ENCODE results near the gene SLIT3.
"Not testable (repeated sequence)": the region's sequence is repeated elsewhere in the genome, so short reads cannot be mapped to it uniquely, and the experiment has no call there.

The SLIT3 gene

DNA sequence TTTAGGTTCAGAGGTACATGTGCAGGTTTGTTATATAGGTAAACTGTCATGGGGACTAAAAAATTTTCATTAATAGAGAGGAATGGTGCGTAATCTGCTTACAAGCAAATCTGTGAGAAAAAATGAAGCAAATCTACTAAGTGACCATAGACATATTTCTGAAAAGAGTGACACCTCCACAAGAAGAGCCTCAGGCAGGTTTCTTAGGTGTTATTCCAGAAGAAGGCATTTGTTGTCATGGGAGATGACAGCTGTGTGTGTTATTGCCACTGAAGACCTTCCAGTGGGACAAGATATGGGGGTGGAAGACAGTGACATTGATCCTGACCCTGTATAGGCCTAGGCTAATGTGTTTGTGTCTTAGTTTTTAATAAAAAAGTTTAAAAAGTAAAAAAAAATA lies 652.9 kb downstream of the SLIT3 start:
- DNase-seq: no peak

DNA sequence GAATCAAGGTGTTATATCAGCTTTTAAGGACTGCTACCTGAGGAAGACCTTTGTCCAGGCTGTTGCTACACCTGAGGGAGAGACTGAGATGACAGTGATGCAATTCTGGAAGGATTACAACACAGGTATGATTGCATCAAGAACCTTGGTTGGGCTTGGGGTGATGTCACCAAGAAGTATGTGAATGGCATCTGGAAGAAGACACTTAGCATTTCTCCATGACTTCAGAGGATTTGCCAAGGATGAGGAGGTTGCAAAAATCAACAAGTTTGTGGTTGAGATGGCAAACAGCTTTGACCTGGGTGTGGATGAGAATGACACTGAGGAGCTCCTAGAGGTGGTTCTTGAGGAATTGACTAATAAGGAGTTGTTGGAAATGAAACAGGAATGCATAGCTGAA lies 653.9 kb downstream of the SLIT3 start:
- DNase-seq: no peak

DNA sequence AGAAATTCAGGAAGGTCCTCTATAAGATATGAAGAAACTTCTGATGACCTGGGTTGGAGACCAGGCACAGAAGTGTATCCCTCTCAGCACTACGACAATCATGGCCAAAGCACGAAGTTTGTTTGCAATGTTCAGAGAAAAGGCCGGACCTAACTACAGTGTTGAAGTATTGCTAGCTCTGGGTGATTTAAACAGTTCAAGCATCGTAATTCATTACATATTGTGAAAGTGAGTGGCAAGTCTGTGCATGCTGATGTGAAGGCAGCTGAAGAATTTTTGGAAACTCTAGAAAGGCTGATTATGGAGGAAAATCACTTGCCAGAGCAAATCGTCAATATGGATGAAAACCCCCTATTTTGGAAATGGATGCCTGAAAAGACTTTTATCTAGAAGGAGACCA lies 654.6 kb downstream of the SLIT3 start:
- DNase-seq: no peak

DNA sequence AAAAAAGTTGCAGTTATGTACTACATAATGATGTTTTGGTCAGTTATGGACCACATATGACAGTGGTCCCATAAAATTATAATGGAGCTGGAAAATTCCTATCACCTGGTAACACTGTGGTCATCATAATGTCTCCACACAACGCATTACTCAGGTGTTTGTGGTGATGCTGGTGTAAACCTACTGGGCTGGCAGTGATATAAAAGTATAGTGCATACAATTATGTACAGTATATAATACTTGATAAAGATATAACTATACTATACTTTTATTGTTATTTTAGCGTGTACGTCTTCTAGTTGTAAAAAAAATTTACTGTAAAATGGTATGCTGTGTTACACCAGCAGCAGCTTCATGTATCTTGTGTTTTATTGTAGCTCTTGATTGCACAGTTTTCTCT lies 655.7 kb downstream of the SLIT3 start:
- no peak for DNase-seq

DNA sequence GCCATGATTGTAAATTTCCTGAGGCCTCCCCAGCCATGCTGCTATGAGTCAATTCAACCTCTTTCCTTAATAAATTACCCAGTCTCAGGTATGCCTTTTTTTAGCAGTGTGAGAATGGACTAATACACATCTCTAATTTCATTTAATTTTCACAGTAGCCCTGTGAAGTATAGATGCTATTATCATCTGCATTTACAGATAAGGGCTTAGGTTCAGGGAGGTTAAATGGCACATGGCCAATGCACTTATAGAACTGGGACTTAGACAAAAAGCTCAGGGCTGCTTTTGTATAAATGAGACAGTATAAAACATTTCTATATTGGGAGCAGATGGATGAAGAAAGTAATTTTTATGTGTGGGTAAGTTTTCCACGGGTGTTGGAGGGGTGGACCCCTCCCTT lies 658.9 kb downstream of the SLIT3 start:
- no peak for DNase-seq

DNA sequence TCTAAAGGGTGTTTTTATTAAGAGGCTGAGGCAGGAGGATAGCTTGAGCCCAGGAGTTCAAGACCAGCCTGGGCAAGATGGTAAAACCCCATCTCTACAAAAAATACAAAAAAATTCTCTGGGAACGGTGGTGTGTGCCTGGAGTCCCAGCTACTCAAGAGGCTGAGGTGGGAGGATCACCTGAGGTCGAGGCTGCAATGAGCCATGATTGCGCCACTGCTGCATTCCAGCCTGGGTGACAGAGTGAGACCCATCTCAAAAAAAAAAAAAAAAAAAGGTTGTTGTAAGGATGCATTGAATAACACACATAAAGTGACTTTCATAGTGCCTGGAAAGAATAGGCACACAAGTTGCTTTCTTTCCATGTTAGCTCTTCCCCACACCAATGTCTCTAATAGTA lies 662.1 kb downstream of the SLIT3 start:
- DNase-seq: not testable (repeated sequence)

DNA sequence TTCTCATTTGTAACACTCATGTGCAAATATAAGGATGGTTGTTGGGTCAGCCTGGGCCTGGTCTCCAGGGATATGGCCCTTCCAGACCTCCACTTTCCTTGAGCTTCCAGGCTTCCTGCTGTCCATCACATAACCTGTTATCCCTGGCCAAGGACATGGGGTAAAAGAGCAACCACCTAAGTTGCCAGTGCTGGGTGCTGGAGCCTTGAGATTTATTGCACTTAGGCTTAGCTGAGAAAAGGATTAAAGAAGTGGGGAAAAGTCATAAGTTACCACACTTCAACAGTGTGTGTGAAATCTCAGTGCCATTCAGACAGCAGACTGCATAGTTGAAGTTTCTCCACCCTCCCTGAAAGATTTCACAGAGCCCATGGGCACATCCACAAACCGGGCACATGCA lies 663.1 kb downstream of the SLIT3 start:
- no peak for DNase-seq

DNA sequence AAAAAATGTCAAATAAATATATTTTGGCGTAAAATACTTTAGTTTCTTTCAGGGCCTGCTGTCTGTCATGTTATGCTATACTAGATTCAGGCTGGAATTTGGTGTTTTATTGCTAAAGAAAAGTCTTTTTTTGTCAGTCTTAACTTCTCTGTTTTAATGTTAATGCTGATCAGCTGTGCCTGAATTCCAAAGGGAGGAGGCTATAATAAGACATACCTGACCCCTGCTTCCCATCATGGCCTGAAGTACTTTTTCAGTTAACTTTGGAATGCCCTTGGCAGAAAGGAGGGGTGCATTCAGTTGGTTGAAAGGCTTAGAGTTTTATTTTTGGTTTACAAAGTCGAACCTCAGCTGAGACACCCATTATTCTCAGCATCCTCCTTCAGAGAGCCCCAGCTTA lies 663.7 kb downstream of the SLIT3 start:
- no peak for DNase-seq

DNA sequence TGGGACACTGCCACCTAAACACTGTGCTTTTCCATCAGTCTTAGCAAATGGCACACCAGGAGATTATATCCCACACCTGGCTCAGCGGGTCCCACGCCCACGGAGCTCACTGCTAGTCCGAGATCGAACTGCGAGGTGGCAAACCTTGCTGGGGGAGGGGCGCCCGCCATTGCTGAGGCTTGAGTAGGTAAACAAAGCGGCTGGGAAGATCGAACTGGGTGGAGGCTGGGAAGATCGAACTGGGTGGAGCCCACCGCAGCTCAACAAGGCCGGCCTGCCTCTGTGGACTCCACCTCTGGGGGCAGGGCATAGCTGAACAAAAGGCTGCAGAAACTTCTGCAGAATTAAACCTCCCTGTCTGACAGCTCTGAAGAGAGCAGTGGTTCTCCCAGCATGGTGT lies 670.0 kb downstream of the SLIT3 start:
- DNase-seq: not testable (repeated sequence)

DNA sequence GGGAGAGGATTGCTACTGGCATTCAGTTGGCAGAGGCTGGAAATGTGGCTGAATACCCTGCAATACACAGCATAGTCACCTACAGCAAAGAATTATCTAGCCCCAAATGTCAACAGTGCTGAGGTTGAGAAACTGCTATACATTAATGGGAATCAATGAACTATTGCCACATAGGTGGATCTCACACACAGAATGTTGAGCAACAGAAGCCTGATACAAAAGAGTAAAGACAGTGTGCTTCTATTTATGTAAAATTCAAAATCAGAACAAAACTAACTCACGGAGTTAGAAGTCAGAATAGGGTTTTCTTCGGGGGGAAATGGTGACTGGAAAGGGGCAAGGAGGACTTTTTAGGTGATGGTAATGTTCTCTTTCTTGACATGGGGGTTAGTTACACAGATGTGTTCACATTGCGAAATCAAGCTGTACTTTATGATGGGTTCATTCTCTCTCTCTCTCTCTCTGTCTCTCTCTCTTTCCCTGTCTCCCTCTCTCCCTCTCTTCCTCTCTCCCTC lies 676.0 kb downstream of the SLIT3 start:
- DNase-seq: no peak

DNA sequence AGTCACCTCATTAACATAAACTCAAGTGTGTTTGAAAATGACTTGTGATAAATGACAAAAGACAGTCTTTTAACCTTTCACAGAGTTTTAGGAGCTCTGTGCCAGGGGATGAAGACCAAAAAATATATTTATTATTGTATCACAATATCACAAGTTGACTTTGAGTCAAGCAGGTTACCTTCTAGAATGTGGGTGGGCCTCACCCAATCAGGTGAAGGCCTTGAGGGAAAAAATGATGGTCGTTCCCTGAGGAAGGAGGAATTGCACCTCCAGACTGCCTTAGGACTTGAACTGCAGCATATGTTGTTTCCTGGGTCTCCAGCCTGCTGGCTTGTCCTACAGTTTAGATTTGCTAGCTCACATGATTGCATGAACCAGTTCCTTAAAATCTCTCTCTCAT lies 680.1 kb downstream of the SLIT3 start:
- no peak for DNase-seq

DNA sequence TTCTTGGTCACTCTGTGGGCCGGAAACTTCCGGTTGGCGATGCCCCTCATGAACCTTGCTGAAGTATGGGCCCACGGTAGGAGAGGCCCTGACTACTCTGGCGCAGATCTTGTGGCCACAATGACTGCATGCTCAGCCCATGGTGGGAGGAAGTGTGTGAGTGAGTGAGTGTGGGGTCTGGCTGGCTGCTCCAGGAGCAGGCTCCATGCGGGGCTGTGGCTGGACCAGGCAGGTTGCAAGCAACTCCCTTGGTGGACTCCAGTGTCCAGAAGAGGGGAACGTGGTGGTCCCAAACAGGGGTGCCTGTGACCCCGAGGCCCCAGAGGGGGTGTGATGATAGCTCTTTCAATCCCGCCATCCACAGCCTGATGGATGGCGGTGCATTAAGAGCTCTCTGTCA lies 686.3 kb downstream of the SLIT3 start:
- no peak for DNase-seq

DNA sequence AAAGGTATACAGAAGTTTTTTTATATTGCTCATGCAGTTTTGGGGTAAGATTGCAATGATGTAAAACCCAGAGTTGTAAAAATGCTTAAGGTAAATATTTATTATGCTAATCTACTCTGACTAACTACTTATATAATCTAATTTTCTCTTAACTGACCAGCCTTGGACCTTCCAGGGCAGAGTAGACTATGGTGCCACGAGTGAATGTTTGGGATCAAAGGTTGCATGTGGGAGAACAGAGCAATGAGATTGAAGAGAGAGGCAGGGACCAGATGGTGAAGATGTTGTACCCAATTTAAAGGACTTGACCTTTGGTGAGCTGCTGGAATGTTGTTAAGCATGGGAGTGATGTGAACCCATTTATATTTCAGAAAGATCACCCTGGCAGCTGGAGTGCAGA lies 686.9 kb downstream of the SLIT3 start:
- DNase-seq: no peak

DNA sequence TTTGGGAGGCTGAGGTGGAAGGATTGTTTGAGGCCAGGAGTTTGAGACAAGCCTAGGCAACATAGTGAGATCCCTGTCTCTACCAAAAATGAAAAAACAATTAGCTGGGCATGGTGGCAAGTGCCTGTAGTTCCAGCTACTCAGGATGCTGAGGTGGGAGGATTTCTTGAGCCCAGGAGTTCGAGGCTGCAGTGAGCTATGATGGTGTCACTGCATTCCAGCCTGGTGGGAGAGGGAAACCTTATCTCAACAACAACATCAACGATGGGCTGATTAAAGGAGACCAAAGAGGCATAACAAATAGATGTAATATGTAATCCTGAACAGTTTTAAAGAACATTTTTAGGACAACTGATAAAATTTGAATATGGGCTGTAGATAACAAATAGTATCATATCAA lies 687.5 kb downstream of the SLIT3 start:
- no peak for DNase-seq

DNA sequence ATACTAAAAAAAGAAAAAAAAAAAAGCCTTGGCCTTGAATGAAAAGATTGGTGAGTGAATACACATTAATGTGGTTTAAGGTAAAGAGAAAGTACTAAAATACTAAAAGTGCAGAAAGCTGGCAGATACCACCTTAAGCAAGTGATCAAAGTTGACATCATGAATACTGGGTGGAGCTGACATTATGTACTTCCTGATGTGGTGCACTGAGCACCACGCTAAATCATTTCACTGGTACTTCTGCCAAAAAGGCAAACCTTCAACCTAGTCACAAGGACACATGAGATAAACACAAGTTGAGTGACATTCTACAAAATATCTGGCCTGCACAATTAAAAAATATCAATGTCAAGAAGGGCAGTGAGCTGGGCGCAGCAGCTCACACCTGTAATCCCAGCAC lies 687.9 kb downstream of the SLIT3 start:
- DNase-seq: no peak

DNA sequence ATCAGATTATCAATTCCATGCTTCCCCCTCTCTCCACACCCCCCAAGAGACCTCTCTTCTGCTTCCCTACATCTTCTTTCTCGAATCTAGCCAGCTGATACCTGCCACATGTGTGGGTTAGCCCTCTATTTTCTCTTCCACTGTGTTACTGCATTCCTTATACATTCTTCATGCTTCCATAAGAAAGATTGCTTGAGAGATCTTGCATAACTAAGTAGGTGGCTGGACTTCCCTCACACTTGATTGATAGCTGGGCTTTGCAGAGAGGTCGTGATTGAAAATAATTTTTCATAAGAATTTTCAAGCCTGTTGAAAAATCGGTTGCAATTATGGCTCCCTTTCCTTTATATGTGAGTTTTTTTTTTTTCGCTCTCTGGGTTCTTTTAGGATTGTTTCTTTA lies 688.8 kb downstream of the SLIT3 start:
- DNase-seq: no peak

All from GDM1 (cell line).